ENCODE measurements around the gene GOLGA1. TPM values are rescaled to one million over a fixed set of nuclear protein-coding genes. Genes with fewer than 3 reads are reported as not detected.

Gene GOLGA1
- polyA plus RNA-seq, 3 donors, result 3.1 to 15.7 (median 8.0) TPM

GRCh38 chr9:124946167-124946566, 5.3 kb upstream of the GOLGA1 start:
- Histone ChIP-seq H3K27ac (ENCODE audit: low read depth in 1 of 2, low read length in 2 of 2) (no peak overlapping the region), H2AFZ (ENCODE audit: insufficient read depth, low read depth, low read length, poor library complexity, severe bottlenecking) (no peak overlapping the region), H3K79me2 (ENCODE audit: insufficient read depth, low read length) (peaks cover 15% of the 10 kb centered on the region), H3K9ac (ENCODE audit: insufficient read depth, low read length, poor library complexity, severe bottlenecking) (no peak overlapping the region), H3K36me3 (replicated peaks in 1 of 2; ENCODE audit: control insufficient read depth in 1 of 2, insufficient read depth in 2 of 2, low read length in 2 of 2) (no peaks in the 10 kb centered on the region), H3K4me2 (replicated peaks; ENCODE audit: extremely low read depth, low read length, poor library complexity, severe bottlenecking) (no peak overlapping the region), H3K9me3 (replicated peaks in 1 of 2; ENCODE audit: control insufficient read depth in 1 of 2, insufficient read depth in 1 of 2, low read length in 2 of 2) (no peaks in the 10 kb centered on the region), H3K4me1 (ENCODE audit: control insufficient read depth in 1 of 2, insufficient read depth in 2 of 2, low read length in 2 of 2) (peaks cover 9 to 12% of the 10 kb centered on the region in 2 donors), H3K4me3 (replicated peaks in 1 of 3; ENCODE audit: low read depth in 2 of 3, low read length in 3 of 3) (no peak overlapping the region), H3K27me3 (ENCODE audit: control insufficient read depth in 2 of 2, insufficient read depth in 2 of 2, low read length in 2 of 2) (no peaks in the 10 kb centered on the region), H4K20me1 (ENCODE audit: insufficient read depth, low read length) (no peaks in the 10 kb centered on the region)
- TF ChIP-seq CTCF (IDR thresholded peaks at IDR 0.05), result no peak
- H3K27me3 Mint-ChIP-seq (ENCODE audit: low read depth in 3 of 3), result no peaks in the 10 kb centered on the region
- H3K4me3 Mint-ChIP-seq, result no peak overlapping the region
- no peak overlapping the region for H3K27ac Mint-ChIP-seq
- H3K4me1 Mint-ChIP-seq, result peaks cover 25% of the 10 kb centered on the region
- no peaks in the 10 kb centered on the region for H3K36me3 Mint-ChIP-seq
- no CpG with 5 or more reads among the region's 1 CpG for WGBS (ENCODE audit: insufficient coverage)
- DNase-seq, result no peak
- intact Hi-C loops (cut with micrococcal nuclease), result loop anchor here in 1 of 2 donors (10.0 kb wide), 1 partner anchor 171 kb away; the partner anchor contains the start of genes NR6A1 and OLFML2A
- no peaks in the 10 kb centered on the region for H3K9me3 Mint-ChIP-seq

- intact Hi-C loops (cut with micrococcal nuclease), result loop anchor here (2.0 to 10.0 kb wide), 5 partner anchors 80 to 201 kb away; partner anchors contain the start of genes ARPC5L (in 2 of the 2), NR6A1 (in 2 of the 2), RPL35 (in 2 of the 2) and SCAI (in 2 of the 2)
- Mint-ChIP-seq H3K9me3 (no peaks in the 10 kb centered on the region), H3K27ac (peak overlapping the region; percentile 95 to 99 (median 99)), H3K4me3 (peak overlapping the region; percentile 94 to 99), H3K27me3 (ENCODE audit: low read depth in 3 of 3) (no peaks in the 10 kb centered on the region), H3K4me1 (peaks cover 28% of the 10 kb centered on the region), H3K36me3 (peaks cover 3 to 13% of the 10 kb centered on the region in 2 donors)
- peak overlapping the region; percentile 90 for H3K4me2 ChIP-seq (replicated peaks; ENCODE audit: extremely low read depth, low read length, poor library complexity, severe bottlenecking)
- H3K9ac ChIP-seq (ENCODE audit: insufficient read depth, low read length, poor library complexity, severe bottlenecking), result peak overlapping the region; percentile 96
- no peaks in the 10 kb centered on the region for H3K27me3 ChIP-seq (ENCODE audit: control insufficient read depth in 2 of 2, insufficient read depth in 2 of 2, low read length in 2 of 2)
- peaks cover 14 to 16% of the 10 kb centered on the region in 2 donors for H3K4me1 ChIP-seq (ENCODE audit: control insufficient read depth in 1 of 2, insufficient read depth in 2 of 2, low read length in 2 of 2)
- 16% methylated on average over 22 of the region's 31 CpGs for WGBS (ENCODE audit: insufficient coverage)
- H3K79me2 ChIP-seq (ENCODE audit: insufficient read depth, low read length), result peaks cover 38% of the 10 kb centered on the region
- no peak for TF ChIP-seq CTCF (IDR thresholded peaks at IDR 0.05)
- H4K20me1 ChIP-seq (ENCODE audit: insufficient read depth, low read length), result no peaks in the 10 kb centered on the region
- H3K9me3 ChIP-seq (replicated peaks in 1 of 2; ENCODE audit: control insufficient read depth in 1 of 2, insufficient read depth in 1 of 2, low read length in 2 of 2), result no peaks in the 10 kb centered on the region
- peak overlapping the region; percentile 94 for H2AFZ ChIP-seq (ENCODE audit: insufficient read depth, low read depth, low read length, poor library complexity, severe bottlenecking)
- DNase-seq, result peak; percentile 42 to 48 (median 45)
- peak overlapping the region; percentile 90 to 99 for H3K27ac ChIP-seq (ENCODE audit: low read depth in 1 of 2, low read length in 2 of 2)
- peaks cover 2 to 20% of the 10 kb centered on the region in 2 donors for H3K36me3 ChIP-seq (replicated peaks in 1 of 2; ENCODE audit: control insufficient read depth in 1 of 2, insufficient read depth in 2 of 2, low read length in 2 of 2)
- peak overlapping the region; percentile 86 to 94 (median 88) for H3K4me3 ChIP-seq (replicated peaks in 1 of 3; ENCODE audit: low read depth in 2 of 3, low read length in 3 of 3)
Observed at GRCh38 chr9:124941679-124942561, 1.0 kb upstream of the GOLGA1 start.
